GM18867 (cell line): ENCODE results near the gene OR52B2.
A peak's percentile ranks its signal among the peaks of the same experiment; 100 is the strongest.

Experiments
- ATAC-seq: cut with Tn5 transposase; IDR thresholded peaks from one replicate; pipeline ENCODE4 v1.9.1; 2021; ENCODE audit warnings: mild to moderate bottlenecking, moderate library complexity; ENCODE audit not compliant: unreplicated experiment

The OR52B2 gene

DNA sequence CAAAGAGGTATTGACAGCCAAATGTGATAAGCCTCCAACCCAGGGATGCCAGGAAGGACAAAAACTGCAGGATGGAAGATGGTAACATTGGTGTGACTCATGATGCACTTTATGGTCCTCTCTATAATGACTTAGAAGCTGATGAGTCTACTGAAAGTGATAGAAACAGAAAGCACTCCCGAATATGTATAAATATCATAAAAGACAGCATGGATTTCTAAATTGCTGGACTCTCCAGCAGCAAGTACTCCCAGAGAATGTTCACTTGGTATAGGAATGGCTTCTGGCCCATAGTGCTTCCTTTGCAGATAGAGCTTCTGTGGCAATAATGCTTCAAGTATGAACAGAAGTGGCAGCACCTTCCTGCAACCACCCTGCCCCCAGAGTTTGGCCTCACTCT, at the start of gene OR52B2:
Gene OR52B2, minus strand, starts transcription at position 101 of the 400 bp plus-strand sequence. Its CDS starts 0 bp downstream, at position 101.
- ATAC-seq = no peak

- no peak for ATAC-seq
Measured at GRCh38 chr11:6219359-6219758, 49.2 kb upstream of the OR52B2 start.

GRCh38 chr11:6217722-6218121, 47.6 kb upstream of the OR52B2 start:
- no peak for ATAC-seq

DNA sequence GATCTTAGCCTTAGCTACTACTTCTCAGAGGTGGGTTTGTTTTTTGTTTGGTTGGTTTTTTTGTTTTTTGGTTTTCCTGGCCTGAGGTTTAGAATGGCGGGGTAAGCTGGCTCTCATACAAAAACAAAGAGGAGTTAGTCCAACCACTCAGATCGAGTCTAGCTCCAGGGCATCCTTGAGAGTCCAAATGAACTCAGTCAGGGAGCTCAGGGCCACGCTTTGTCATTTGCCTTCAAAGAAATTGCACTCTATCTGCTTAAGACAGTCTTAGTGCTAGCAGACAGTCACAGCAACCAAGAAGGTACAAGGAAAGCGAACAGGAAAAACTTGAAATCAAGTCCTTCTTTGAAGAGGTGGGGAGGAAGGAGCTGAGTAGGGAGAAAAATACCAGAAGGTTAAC, 46.4 kb upstream of the OR52B2 start:
- no peak for ATAC-seq

GRCh38 chr11:6214530-6214929, 44.4 kb upstream of the OR52B2 start:
- ATAC-seq = no peak

- ATAC-seq = no peak
Measured at GRCh38 chr11:6210274-6210955, 40.3 kb upstream of the OR52B2 start.

GRCh38 chr11:6209801-6210200, 39.7 kb upstream of the OR52B2 start:
- ATAC-seq = no peak

DNA sequence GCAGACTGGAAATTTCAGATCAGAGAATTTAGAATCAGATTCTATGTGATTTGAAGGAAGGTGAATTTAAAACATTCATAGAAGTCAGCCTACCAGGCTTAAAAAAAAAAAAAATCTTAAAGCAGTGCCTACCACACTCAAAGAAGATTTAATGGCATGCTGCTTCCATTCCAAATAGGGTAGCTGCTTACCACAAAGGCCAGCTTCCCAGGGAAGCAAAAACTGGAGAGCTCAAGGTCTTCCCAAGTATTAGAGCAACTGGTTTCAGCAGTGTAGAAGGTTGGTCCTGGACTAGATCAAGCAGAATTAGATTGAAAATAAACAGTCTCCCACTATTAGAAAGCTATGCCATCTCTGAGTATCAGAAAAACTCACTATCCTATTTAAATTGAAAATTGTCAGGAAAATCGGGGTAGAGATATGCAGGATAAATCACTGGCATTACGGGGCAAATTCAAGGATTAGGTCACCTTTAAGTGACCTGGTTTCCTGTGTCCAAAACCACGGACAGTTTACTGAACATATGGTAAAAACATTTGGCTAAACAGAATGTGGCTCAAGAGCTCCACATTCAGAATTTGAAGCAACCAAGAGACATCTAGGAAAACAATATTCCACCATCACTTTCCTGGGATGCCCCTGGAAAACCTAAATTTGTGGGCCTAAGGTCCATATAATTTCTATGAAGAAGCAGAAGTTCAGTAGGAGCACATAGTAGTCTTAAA, 36.5 kb upstream of the OR52B2 start:
- no peak for ATAC-seq

DNA sequence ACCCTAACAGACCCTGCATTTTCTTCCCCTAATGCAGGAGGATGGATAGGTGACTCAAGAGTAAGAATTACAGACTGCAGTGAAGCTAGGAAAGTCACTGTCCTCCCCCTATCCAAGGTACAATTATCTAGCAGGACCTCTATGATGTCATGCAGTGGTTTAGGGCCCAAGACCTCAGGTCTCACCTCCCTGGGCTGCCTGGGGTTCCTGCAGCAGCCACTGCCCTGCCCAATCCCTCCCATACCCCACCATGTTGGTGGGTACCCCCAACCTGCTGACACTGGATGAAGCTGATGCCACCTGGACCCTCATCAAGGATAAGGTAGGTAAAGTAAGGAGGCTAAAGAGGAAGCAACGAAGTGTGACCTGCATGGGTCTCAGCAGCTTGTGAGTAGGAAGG, 35.2 kb upstream of the OR52B2 start, which contains the start of gene C11orf42:
Gene C11orf42, plus strand, starts transcription at position 192 of the 400 bp plus-strand sequence. Its CDS starts 59 bp downstream, at position 251.
- ATAC-seq = no peak

- no peak for ATAC-seq
Measured at GRCh38 chr11:6204706-6205105, 34.6 kb upstream of the OR52B2 start.

DNA sequence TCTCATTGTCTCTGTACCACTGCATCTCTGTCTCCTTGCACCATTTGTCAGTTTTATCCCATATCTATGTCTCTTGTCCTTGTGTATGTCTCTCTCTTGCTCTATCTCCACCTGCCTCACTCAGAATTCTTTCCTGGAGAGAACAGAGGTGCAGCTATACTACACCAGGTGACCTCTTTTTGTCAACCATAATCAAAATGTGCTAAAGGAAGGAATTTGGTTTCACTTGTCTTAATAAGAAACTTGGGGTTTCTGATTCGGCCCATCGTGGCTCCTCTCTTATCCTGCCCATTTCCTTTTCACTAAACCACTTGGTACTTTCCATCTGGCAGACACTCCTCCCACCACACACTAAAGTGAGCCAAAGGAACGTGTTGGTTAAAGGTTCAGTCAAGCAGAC, 33.2 kb upstream of the OR52B2 start:
- peak; percentile 65 for ATAC-seq

DNA sequence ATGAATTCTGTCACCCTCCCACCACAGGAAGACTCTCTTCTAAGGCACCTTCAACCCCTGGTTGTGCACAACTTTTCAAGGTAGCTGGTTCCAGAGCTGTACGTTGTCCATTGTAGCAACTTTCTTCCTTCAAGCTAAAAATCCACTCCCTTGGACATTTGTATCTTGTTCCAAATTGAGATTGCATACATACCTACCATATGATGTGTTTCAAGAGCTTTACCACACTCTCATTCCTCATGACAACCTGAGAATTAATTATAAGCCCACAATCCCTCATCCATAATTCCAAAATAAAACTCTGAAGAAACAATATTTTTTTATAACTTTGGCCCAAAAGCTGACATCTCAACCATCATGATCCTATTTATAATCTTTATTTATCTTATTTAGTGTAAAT, 31.9 kb upstream of the OR52B2 start:
- no peak for ATAC-seq

- ATAC-seq = no peak
Measured at GRCh38 chr11:6201481-6201880, 31.4 kb upstream of the OR52B2 start.

GRCh38 chr11:6200975-6201374, 30.8 kb upstream of the OR52B2 start:
- ATAC-seq = no peak

DNA sequence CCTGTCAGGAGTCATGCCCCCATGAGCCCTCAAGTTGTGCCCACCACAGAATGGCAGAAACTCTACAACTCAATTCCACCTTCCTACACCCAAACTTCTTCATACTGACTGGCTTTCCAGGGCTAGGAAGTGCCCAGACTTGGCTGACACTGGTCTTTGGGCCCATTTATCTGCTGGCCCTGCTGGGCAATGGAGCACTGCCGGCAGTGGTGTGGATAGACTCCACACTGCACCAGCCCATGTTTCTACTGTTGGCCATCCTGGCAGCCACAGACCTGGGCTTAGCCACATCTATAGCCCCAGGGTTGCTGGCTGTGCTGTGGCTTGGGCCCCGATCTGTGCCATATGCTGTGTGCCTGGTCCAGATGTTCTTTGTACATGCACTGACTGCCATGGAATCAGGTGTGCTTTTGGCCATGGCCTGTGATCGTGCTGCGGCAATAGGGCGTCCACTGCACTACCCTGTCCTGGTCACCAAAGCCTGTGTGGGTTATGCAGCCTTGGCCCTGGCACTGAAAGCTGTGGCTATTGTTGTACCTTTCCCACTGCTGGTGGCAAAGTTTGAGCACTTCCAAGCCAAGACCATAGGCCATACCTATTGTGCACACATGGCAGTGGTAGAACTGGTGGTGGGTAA, 29.2 kb upstream of the OR52B2 start, which contains the start of gene OR52W1:
Gene OR52W1, plus strand, starts transcription at position 51 of the 637 bp plus-strand sequence. Its CDS starts 0 bp downstream, at position 51.
- no peak for ATAC-seq

GRCh38 chr11:6197466-6198200, 27.5 kb upstream of the OR52B2 start:
- no peak for ATAC-seq

DNA sequence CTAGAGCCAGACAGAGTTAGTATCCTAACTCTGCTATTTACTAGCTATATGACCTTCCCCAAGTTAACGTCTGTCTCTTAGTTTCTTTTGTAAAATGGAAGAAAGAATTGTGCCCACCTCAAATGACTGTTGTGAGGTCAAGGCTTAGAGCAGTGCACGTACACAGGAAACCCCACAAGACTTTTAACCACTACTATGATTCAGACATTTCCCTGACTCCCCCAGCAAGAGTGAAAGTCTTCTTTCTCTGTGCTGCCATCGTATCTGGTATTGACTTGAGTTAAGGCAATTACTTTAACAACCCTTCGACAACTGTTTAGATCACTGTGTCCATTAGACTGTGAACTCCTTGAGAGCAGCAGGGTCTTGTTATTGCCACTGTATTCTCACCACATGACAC, 26.3 kb upstream of the OR52B2 start:
- peak; percentile 50 for ATAC-seq

DNA sequence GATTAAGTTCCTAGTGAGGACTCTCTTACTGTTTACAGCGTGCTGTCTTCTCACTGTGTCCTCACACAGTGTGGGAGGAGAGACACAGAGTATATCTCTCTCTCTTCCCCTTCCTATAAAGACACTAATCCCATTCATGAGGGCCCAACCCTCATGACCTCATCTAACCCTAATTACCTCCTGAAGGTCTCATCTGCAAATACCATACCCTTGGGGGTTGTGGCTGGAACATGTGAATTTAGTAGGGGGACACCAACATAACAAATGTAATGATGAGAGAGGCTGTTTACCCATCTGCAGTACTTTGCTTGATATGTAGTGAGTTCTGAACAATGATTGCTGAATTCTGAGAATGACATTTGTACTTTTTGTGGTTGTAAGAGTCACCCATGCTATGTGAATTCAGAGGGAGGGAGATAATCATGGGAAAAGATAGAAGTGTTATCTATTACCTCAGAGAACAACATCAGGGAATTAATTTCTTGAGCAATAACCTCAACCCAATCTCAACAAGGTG, 24.0 kb upstream of the OR52B2 start:
- ATAC-seq = no peak

- ATAC-seq = no peak
Measured at GRCh38 chr11:6191742-6192141, 21.6 kb upstream of the OR52B2 start.

GRCh38 chr11:6175440-6175839, 5.3 kb upstream of the OR52B2 start:
- no peak for ATAC-seq
